ENCODE data around the gene PSMD7.
"Not testable (repeated sequence)": the region's sequence is repeated elsewhere in the genome, so short reads cannot be mapped to it uniquely, and the experiment has no call there.

PSMD7 gene

DNA sequence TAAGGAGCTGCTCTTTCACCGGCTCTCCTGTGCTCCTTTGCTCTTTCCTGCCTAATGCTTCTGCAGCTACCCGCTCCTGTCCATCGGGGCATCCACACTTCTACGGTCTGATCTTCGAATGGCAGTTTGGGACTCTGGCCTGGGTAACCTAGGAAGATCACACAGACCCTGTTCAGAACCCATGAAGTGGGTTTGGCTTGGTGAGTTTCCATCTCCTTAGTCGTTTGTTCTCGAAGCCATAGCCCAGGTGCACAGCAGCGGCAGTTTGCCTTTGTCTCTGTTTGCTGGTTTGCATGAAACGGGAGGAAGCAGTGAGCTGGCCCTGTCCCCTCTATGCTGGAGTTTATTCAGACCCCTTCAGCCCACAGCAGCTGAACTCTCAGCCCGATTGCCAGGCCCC, 29.0 kb downstream of the PSMD7 start:
- no peak for DNase-seq (ENCODE audit: extremely low spot score)
- ChIA-PET POLR2A (no interaction called here), CTCF (interaction anchor here (1.1 to 2.9 kb wide), 3 partner anchors 12 to 18 kb away, joined by 3 to 10 read pairs (median 7); no protein-coding TSS in a partner anchor)
- TF ChIP-seq, protein P1, sequence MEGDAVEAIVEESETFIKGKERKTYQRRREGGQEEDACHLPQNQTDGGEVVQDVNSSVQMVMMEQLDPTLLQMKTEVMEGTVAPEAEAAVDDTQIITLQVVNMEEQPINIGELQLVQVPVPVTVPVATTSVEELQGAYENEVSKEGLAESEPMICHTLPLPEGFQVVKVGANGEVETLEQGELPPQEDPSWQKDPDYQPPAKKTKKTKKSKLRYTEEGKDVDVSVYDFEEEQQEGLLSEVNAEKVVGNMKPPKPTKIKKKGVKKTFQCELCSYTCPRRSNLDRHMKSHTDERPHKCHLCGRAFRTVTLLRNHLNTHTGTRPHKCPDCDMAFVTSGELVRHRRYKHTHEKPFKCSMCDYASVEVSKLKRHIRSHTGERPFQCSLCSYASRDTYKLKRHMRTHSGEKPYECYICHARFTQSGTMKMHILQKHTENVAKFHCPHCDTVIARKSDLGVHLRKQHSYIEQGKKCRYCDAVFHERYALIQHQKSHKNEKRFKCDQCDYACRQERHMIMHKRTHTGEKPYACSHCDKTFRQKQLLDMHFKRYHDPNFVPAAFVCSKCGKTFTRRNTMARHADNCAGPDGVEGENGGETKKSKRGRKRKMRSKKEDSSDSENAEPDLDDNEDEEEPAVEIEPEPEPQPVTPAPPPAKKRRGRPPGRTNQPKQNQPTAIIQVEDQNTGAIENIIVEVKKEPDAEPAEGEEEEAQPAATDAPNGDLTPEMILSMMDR (IDR thresholded peaks at IDR 0.05; ENCODE audit: control extremely low read depth, extremely low read depth, low read depth, missing control alignments): no peak

DNA sequence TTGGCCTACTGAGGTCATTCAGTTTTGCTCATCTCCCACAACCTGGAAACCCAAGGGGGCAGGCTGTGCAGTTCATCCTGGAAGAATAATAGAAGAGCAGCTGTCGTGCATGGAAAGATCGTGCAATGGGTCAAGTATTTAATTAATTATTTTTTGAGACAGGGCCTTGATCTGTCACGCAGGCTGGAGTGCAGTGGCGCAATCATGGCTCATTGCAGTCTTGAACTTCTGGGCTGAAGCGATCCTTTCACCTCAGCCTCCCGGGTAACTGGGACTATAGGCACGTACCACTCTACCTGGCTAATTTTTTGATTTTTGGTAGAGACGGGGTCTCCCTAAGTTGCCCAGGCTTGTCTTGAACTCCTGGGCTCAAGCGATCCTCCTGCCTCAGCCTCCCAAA, 31.7 kb downstream of the PSMD7 start:
- DNase-seq (ENCODE audit: extremely low spot score); POLR2A ChIA-PET; CTCF ChIA-PET: not testable (repeated sequence)

DNA sequence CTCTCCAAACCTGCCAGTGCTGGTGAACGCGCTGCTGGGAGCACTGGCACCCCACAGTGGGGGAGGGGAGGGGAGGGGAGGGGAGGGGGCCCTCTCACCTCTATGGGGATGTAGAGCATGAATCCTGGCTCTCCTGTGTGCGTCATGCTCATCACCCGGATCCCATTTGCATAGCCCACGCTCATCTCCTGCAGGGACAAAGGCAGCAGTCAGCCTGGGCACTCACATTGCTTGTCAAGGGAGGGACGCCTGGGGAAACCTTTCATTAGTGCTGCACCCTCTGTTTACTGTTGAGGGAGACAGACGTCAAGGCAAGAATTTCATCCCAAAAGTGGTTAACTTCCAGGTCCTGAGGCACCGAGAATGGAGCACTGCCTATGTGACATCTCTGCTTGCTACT, 35.9 kb downstream of the PSMD7 start:
- CTCF ChIA-PET; POLR2A ChIA-PET; DNase-seq (ENCODE audit: extremely low spot score): not testable (repeated sequence)

DNA sequence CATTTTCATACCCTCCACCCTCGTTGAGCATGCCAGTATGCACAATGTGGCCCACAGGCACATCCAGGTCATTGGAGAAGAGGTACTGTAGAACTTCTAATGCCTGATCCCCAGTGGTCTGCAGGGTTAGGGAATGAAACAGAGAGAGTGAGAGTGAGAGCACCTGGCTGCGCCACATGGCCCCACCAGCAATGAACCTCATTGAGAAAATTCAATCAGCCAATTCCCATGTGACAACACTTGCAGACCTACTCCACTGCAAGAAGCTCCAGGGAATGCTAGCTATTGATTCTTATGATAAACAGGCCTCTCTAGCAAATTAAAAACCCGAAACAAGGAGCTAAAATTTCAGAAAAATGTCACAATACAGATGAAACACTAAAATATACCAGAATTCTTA, 40.9 kb downstream of the PSMD7 start:
- POLR2A ChIA-PET; CTCF ChIA-PET; DNase-seq (ENCODE audit: extremely low spot score): not testable (repeated sequence)

DNA sequence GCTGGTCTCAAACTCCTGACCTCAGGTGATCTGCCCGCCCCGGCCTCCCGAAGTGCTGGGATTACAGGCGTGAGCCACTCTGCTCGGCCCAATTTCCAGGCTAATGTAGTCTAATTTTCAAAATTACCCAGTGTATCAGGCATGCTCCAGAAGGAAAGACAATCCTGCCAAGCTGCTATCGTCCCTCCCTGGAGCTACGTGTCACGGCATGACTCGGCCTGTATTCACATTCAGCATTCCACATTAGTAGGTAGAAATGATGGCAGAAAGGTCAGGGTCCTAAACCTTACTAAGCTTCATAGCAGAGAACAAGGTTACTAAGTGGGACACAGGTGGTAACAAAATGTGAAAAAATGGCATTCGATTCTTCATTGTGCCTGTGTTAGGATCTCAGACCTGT, 42.6 kb downstream of the PSMD7 start:
- DNase-seq (ENCODE audit: extremely low spot score); CTCF ChIA-PET; POLR2A ChIA-PET: not testable (repeated sequence)

DNA sequence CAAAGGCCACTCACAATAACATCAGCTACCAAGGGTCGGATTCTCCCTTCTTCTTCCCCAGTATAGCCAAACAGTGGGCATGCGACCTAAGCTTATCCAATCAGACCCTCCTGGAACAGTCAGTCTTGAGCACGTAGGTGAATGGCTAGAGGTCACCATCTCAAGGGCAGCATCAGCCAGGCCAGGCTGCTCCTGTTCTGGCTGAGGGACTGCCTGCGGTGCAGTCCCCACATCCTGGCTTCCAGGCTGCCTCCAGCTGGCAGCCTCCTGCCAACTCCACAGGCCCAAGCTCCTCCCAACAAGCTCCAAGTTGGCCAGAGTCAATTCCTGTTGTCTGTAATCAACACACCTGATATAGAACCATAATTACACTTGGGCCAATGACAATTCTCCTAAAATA, 56.4 kb downstream of the PSMD7 start:
- CTCF ChIA-PET; POLR2A ChIA-PET; DNase-seq (ENCODE audit: extremely low spot score): not testable (repeated sequence)

All from GM10248 (cell line).